Omental fat pad (tissue), 4 donors: ENCODE data around the gene JADE2. TPM values are rescaled to one million over a fixed set of nuclear protein-coding genes. Genes with fewer than 3 reads are reported as not detected.

Experiments
- ATAC-seq: fragments of 150-250 bp; one replicate; pipeline ENCODE4 v1.9.1; 2016; ENCODE audit warnings: mild to moderate bottlenecking, moderate library complexity; ENCODE audit not compliant: low FRiP score
- DNase-seq: peaks from one replicate; pipeline ENCODE4 v3.0.0-alpha.2; 2019; ENCODE audit warnings: low spot score
- total RNA-seq, 4 donors: library from RNA; depleted of rRNA; stranded (reverse); fragments of >200 nt; gene quantifications; one replicate each; pipeline ENCODE4 v1.1.0, GENCODE V29; 2016
- TF ChIP-seq, protein P1 (sequence below), 3 donors: fragments of 450-650 bp; IDR thresholded peaks; one replicate each; pipeline ENCODE4 v1.5.1; 2016 to 2017; ENCODE audit warnings: antibody characterized with exemption in 3 of 3, mild to moderate bottlenecking in 3 of 3, moderate library complexity in 2 of 3

The JADE2 gene
- total RNA-seq, 4 donors from 2014 or later: 17.8 to 72.7 (median 33.8) TPM

DNA sequence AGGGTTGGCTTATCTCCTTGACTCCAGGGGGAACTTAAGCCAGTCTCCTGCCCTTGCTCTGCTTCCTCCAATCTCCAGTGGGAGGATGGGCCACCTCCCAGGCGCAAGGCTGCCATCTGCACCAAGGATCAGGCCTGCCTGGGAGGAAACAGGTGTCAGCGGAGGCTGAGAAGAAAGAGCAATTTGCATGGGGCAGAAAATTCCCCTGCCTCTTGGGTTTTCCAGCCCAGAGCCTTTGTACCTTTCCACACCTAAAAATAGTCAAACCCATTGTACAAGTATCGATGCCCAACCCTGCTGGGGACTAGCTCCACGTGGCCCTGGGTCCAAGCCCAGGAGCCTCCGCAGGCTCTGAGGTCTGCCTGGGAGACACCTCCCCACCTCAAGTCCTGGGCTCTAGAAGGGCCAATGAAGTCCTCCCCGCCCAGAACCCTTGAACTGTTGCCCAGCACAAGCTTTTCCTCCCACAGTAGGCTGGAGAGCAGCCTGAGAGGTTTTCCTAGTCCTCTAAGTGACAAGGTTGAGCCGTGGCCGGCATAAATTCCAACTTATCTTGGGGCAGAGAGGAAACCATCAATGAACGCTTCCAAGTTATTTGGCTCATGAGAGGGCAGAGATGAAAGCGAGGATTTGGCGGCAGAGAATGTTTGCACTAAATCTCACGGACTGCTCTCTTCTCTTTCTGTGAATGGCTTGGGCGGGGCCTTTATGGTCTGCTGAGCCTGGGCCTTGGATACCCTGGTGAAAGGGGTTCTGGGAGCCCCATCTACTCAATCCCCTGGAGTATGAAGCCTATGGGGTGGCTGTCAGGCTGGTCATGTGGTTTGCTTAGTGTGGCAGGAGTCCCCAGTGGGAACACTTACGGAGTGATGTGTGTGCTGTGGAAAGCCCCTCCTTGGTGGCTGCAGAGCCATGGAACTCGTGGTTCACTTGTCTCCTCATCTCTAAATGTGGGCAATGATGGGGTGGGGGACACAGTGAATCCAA lies 15.6 kb downstream of the JADE2 start:
- DNase-seq: no peak
- TF ChIP-seq, protein P1, sequence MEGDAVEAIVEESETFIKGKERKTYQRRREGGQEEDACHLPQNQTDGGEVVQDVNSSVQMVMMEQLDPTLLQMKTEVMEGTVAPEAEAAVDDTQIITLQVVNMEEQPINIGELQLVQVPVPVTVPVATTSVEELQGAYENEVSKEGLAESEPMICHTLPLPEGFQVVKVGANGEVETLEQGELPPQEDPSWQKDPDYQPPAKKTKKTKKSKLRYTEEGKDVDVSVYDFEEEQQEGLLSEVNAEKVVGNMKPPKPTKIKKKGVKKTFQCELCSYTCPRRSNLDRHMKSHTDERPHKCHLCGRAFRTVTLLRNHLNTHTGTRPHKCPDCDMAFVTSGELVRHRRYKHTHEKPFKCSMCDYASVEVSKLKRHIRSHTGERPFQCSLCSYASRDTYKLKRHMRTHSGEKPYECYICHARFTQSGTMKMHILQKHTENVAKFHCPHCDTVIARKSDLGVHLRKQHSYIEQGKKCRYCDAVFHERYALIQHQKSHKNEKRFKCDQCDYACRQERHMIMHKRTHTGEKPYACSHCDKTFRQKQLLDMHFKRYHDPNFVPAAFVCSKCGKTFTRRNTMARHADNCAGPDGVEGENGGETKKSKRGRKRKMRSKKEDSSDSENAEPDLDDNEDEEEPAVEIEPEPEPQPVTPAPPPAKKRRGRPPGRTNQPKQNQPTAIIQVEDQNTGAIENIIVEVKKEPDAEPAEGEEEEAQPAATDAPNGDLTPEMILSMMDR (IDR thresholded peaks at IDR 0.05): no peak
- ATAC-seq: no peak

DNA sequence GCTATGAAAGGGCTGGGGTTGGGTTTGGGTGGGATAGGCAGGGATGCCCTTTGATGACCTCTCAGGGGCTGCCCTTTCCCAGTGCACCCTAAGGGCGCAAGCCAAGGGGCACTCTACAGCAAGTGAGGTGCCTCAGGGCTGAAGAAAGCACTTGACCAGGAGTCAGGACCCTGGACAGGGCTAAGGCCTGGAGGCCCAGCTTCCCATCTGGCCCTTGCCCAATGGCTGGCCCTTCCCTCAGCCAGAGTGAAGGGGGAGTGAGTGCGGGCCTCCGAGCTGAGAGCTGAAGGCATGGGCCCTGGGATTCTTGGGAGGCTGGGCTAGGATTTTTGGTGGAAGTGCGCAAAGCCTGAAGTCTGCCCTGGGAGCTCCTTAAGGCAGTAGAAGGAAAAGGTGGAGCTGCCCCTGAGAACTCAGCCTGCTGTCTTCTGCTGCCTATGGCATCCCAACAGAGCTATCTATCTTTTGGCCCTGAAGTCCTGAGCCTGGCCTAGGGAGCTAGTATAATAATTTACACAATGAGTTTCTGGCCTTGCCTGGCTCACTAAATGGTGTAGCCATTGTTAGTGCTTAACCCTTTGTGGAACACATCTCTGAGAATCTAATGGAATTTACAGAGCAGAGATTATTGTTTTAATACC lies 16.4 kb downstream of the JADE2 start:
- no peak for ATAC-seq
- DNase-seq: no peak

DNA sequence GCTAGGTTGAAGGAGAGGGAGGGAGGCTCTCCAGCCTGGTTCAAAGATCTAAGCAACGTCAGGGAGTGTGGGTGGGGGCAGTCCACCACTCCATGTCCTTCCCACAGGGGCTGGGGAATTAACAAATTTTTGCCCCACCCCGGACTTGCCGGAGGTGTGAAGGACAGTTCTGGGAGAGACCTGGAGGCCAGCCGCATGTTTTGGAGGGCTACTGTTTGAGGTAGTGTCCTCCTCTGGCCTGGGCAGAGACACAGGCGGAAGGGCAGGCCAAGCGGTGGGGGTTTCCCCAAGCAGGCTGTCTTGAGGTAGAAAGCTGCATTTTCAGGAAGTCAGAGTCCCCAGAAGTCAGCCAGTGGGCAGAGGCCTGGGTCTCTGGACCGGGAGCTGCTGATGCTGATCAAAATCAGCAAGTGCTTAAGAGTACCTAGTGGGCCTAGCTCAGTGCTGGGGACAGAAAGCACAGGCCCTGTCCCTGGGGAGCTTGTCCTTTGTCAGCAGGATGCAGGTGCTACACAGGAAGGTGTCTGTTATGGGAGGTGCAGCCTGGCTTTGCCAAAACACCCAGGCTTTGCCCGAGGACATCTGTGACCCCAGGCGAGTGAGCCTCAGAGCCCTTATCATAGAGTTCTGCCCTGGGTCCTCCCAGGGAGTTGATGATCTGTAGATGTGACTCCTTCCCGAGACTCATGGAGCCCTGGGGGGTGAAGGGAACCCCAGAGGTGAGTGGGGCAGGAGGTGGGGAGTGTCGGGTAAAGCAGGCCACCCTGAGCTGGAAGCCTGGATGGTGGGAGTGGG lies 18.5 kb downstream of the JADE2 start:
- ATAC-seq (no peak), DNase-seq (no peak)
- TF ChIP-seq, protein P1 (IDR thresholded peaks at IDR 0.05): no peak

More for the DNA sequence above, 16.4 kb downstream of the JADE2 start:
- TF ChIP-seq, protein P1 (IDR thresholded peaks at IDR 0.05): no peak

DNA sequence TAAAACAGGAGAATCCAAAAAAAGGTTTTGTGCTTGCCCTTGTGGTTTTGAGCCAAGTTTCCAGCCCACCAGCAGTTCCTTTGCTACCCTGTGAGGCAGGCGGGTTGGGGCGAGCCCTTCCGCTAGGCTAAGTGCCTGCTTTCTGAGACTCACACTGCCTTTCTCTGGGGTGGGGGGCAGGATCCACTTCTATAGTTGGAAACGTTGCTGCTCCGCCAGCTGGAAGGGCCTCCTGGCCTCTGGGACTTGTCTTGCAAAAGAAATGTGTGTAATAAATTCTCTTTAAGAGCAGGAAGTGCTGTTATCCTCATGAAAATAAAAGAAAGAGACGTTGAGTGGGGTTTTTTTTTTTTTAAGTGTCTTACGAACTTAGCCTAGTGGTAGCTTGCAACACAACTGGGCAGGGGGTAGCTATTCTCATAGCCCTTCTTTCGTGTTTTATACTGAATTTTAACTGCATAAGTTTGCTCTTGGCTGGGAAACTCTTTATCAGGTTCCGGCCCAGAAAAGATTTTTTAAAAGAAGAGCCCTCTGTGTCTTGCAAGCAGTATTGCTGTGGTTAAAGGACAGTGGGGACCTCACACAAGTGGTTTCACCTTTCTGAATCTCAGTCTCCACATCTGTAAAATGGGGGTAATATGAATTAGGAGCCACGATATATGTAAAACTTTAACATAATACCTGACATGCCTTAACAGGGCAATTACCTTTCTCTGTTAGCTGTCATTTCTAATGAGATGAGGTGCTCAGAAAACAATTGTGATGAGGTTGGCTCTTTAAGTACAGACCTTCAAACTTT lies 19.8 kb downstream of the JADE2 start:
- DNase-seq: no peak
- ATAC-seq: no peak
- TF ChIP-seq, protein P1 (IDR thresholded peaks at IDR 0.05): no peak

DNA sequence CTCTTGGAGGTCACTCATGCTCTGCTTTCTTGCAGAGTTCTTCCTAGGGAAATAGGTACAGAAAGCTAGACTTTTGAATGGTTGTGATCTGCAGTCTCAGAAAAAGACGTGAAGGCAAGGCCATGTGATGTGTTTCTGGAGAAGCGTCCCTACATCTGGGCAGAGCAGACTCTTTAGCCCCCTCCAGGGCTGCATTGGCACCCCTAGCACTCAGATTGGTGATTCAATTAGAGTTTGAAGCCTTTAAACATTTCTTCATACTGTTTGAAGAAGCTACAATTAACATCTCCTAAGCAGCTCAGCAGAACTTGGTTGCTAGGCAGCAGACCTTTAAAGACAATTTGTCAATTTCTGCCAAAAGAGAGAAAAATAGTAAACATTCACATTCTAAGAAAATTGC lies 21.6 kb downstream of the JADE2 start:
- ATAC-seq (no peak), DNase-seq (no peak)

More for the DNA sequence above, 21.6 kb downstream of the JADE2 start:
- TF ChIP-seq, protein P1 (IDR thresholded peaks at IDR 0.05): no peak
